Cardiac septum (tissue), 1 donor: Measurements from ENCODE around the gene COL8A1. TPM values are rescaled to one million over a fixed set of nuclear protein-coding genes. Genes with fewer than 3 reads are reported as not detected.
"Not testable (repeated sequence)": the region's sequence is repeated elsewhere in the genome, so short reads cannot be mapped to it uniquely, and the experiment has no call there.

Source experiments
- DNase-seq: peaks from one replicate; pipeline ENCODE4 v3.0.0-alpha.2; 2020; ENCODE audit warnings: low spot score
- intact Hi-C: fragments of 100-400 bp; cut with DNase I; formaldehyde crosslinking; loops from one replicate; pipeline ENCODE4 v1.14.0; 2022
- total RNA-seq: library from RNA; stranded (reverse); fragmentation: NEBNext Ultra II Directional; extraction: Animal tissue kit (Norgen Biotek cat#: 25700); gene quantifications from one replicate; pipeline ENCODE4 v1.2.1, GENCODE V29; 2021
- donor health status: DM: no; HTN: no; CAD: no.

COL8A1 gene
- total RNA-seq, 1 donor from 2014 or later: 28.5 TPM

- intact Hi-C loops: no loop called here
- no peak for DNase-seq
Measured at GRCh38 chr3:99823723-99824711, 185.6 kb downstream of the COL8A1 start.

GRCh38 chr3:99825004-99825640 lies 186.7 kb downstream of the COL8A1 start:
- DNase-seq: no peak
- intact Hi-C loops: no loop called here

GRCh38 chr3:99829844-99830243 lies 191.4 kb downstream of the COL8A1 start:
- no peak for DNase-seq
- intact Hi-C loops: loop anchor here (10.0 kb wide), 2 partner anchors 575 to 765 kb away; partner anchors contain the start of genes LNP1 and TOMM70

GRCh38 chr3:99833617-99834205 lies 195.3 kb downstream of the COL8A1 start:
- intact Hi-C loops: loop anchor here (10.0 kb wide), 2 partner anchors 571 to 761 kb away; partner anchors contain the start of genes LNP1 and TOMM70
- no peak for DNase-seq

- intact Hi-C loops: loop anchor here (10.0 kb wide), 2 partner anchors 570 to 760 kb away; partner anchors contain the start of genes LNP1 and TOMM70
- no peak for DNase-seq
Measured at GRCh38 chr3:99834211-99834957, 196.0 kb downstream of the COL8A1 start.

GRCh38 chr3:99836681-99837080 lies 198.3 kb downstream of the COL8A1 start:
- no peak for DNase-seq
- intact Hi-C loops: loop anchor here (10.0 kb wide), 2 partner anchors 568 to 758 kb away; partner anchors contain the start of genes LNP1 and TOMM70

GRCh38 chr3:99837715-99838114 lies 199.3 kb downstream of the COL8A1 start:
- no peak for DNase-seq
- intact Hi-C loops: loop anchor here (10.0 kb wide), 2 partner anchors 567 to 757 kb away; partner anchors contain the start of genes LNP1 and TOMM70

GRCh38 chr3:99838755-99839154 lies 200.4 kb downstream of the COL8A1 start:
- intact Hi-C loops: loop anchor here (10.0 kb wide), 2 partner anchors 566 to 756 kb away; partner anchors contain the start of genes LNP1 and TOMM70
- no peak for DNase-seq

GRCh38 chr3:99839613-99840012 lies 201.2 kb downstream of the COL8A1 start:
- DNase-seq: no peak
- intact Hi-C loops: loop anchor here (5.0 to 10.0 kb wide), 4 partner anchors 228 to 755 kb away; partner anchors contain the start of genes LNP1 and TOMM70

- intact Hi-C loops: loop anchor here (5.0 kb wide), 2 partner anchors 225 to 410 kb away; no protein-coding TSS in a partner anchor
- DNase-seq: not testable (repeated sequence)
Measured at GRCh38 chr3:99841949-99842348, 203.6 kb downstream of the COL8A1 start.

- intact Hi-C loops: loop anchor here (5.0 kb wide), 2 partner anchors 224 to 409 kb away; no protein-coding TSS in a partner anchor
- no peak for DNase-seq
Measured at GRCh38 chr3:99842826-99843589, 204.6 kb downstream of the COL8A1 start.

- intact Hi-C loops: loop anchor here (2.0 to 5.0 kb wide), 4 partner anchors 165 to 409 kb away; no protein-coding TSS in a partner anchor
- no peak for DNase-seq
Measured at GRCh38 chr3:99843590-99844258, 205.3 kb downstream of the COL8A1 start.

- intact Hi-C loops: loop anchor here (2.0 to 5.0 kb wide), 3 partner anchors 77 to 195 kb away; no protein-coding TSS in a partner anchor
- no peak for DNase-seq
Measured at GRCh38 chr3:99845331-99845730, 206.9 kb downstream of the COL8A1 start.

- DNase-seq: no peak
- intact Hi-C loops: loop anchor here (2.0 to 5.0 kb wide), 3 partner anchors 76 to 195 kb away; no protein-coding TSS in a partner anchor
Measured at GRCh38 chr3:99845999-99846398, 207.6 kb downstream of the COL8A1 start.

- DNase-seq: no peak
- intact Hi-C loops: loop anchor here (5.0 kb wide), 1 partner anchor 76 kb away; no protein-coding TSS in a partner anchor
Measured at GRCh38 chr3:99846477-99847160, 208.2 kb downstream of the COL8A1 start.

- intact Hi-C loops: loop anchor here (5.0 kb wide), 1 partner anchor 74 kb away; no protein-coding TSS in a partner anchor
- DNase-seq: no peak
Measured at GRCh38 chr3:99848433-99848832, 210.0 kb downstream of the COL8A1 start.
